DMS79 (cell line): ENCODE results near the gene ZCCHC14.

Experiments used
- DNase-seq: peaks from one replicate; lab custom pipeline; 2025; lab: John Stamatoyannopoulos, UW

ZCCHC14 gene

GRCh38 chr16:87360862-87361610, 131.8 kb downstream of the ZCCHC14 start:
- DNase-seq, result no peak

- DNase-seq, result no peak
Observed at GRCh38 chr16:87359121-87359520, 133.7 kb downstream of the ZCCHC14 start.

- DNase-seq, result no peak
Observed at GRCh38 chr16:87358696-87359095, 134.1 kb downstream of the ZCCHC14 start.

- no peak for DNase-seq
Observed at GRCh38 chr16:87358250-87358649, 134.6 kb downstream of the ZCCHC14 start.

GRCh38 chr16:87356491-87356853, 136.4 kb downstream of the ZCCHC14 start:
- no peak for DNase-seq
